HepG2 (cell line): ENCODE data around the gene TMTC4. TPM values are rescaled to one million over a fixed set of nuclear protein-coding genes. Genes with fewer than 3 reads are reported as not detected.

Experiments used
- CENPX ChIP-seq: sonication (generic); formaldehyde crosslinking; IDR thresholded peaks from 2 replicates; pipeline ENCODE4 v1.9.0; 2021; ENCODE audit warnings: mild to moderate bottlenecking, missing genetic modification reagents, moderate library complexity
- CSRNP2 ChIP-seq: sonication (generic); formaldehyde crosslinking; conservative IDR thresholded peaks from 2 replicates; pipeline ENCODE4 v1.8.0; 2022; ENCODE audit warnings: low read depth, missing genetic modification reagents
- ESRRA ChIP-seq: sonication (generic); formaldehyde crosslinking; IDR thresholded peaks from 2 replicates; pipeline ENCODE4 v1.5.1; 2020; ENCODE audit warnings: mild to moderate bottlenecking, low read depth, missing genetic modification reagents
- FOXA1 ChIP-seq, 2 experiments: fragments of 450-650 bp in 1 of 2; sonication (generic) in 1 of 2; formaldehyde crosslinking in 1 of 2; IDR thresholded peaks; 2 replicates each; pipeline versions ENCODE4 v1.4.0 to v1.6.1; 2016 to 2020; ENCODE audit warnings: missing genetic modification reagents in 1 of 2
- FOXA3 ChIP-seq: IDR thresholded peaks from 2 replicates; pipeline ENCODE4 v1.6.1; 2016; ENCODE audit warnings: missing genetic modification reagents, missing compliant biosample characterization
- IRF1 ChIP-seq: sonication (generic); formaldehyde crosslinking; IDR thresholded peaks from 2 replicates; pipeline ENCODE4 v1.4.0; 2020; ENCODE audit warnings: low read depth, mild to moderate bottlenecking, missing genetic modification reagents
- KLF12 ChIP-seq: sonication (generic); formaldehyde crosslinking; IDR thresholded peaks from 2 replicates; pipeline ENCODE4 v1.4.0; 2020; ENCODE audit warnings: missing genetic modification reagents, borderline replicate concordance
- NR2F6 ChIP-seq, 2 experiments: IDR thresholded peaks; 2 replicates each; pipeline ENCODE4 v1.6.1; 2016; ENCODE audit warnings: antibody characterized with exemption in 1 of 2, mild to moderate bottlenecking in 1 of 2
- RCOR2 ChIP-seq: IDR thresholded peaks from 2 replicates; pipeline ENCODE4 v1.6.1; 2016; ENCODE audit warnings: missing biosample characterization, missing genetic modification reagents
- SMAD9 ChIP-seq: sonication (generic); formaldehyde crosslinking; IDR thresholded peaks from 2 replicates; pipeline ENCODE4 v1.5.1; 2020; ENCODE audit warnings: mild to moderate bottlenecking, missing genetic modification reagents
- SPEN ChIP-seq: sonication (generic); formaldehyde crosslinking; IDR thresholded peaks from 2 replicates; pipeline ENCODE4 v1.5.1; 2020; ENCODE audit warnings: low read depth, mild to moderate bottlenecking, missing genetic modification reagents
- TCF7 ChIP-seq: sonication (generic); IDR thresholded peaks from 2 replicates; pipeline ENCODE4 v1.6.1; 2016; ENCODE audit warnings: antibody characterized with exemption, low read depth
- WIZ ChIP-seq: sonication (generic); formaldehyde crosslinking; IDR thresholded peaks from 2 replicates; pipeline ENCODE4 v1.5.1; 2020; ENCODE audit warnings: mild to moderate bottlenecking, missing genetic modification reagents
- YEATS4 ChIP-seq: sonication (generic); formaldehyde crosslinking; IDR thresholded peaks from 2 replicates; pipeline ENCODE4 v1.4.0; 2020; ENCODE audit warnings: missing genetic modification reagents, borderline replicate concordance
- ZNF234 ChIP-seq: sonication (generic); formaldehyde crosslinking; conservative IDR thresholded peaks from 2 replicates; pipeline ENCODE4 v1.5.1; 2020; ENCODE audit warnings: mild to moderate bottlenecking, missing genetic modification reagents
- ZNF33B ChIP-seq: sonication (generic); formaldehyde crosslinking; IDR thresholded peaks from 2 replicates; pipeline ENCODE4 v1.5.1; 2020; ENCODE audit warnings: mild to moderate bottlenecking, missing genetic modification reagents
- polyA plus RNA-seq, 8 experiments: library from polyadenylated mRNA; depleted of rRNA in 3 of 8; stranded (reverse) in 7 of 8; unstranded in 1 of 8; fragments of >200 nt; fragmentation: Illumina TruSeq in 4 of 8; extraction: Trizol in 4 of 8; gene quantifications; 2 replicates each; pipeline versions ENCODE4 v1.2.1 to v1.2.3, GENCODE V29; 2011 to 2016; ENCODE audit warnings: low read depth in 4 of 8, missing spikeins in 1 of 8, mixed read lengths in 1 of 8; ENCODE audit not compliant: insufficient read depth in 1 of 8
- total RNA-seq, 5 experiments: library from RNA; depleted of rRNA; stranded (reverse); fragments of >200 nt; fragmentation: Illumina TruSeq; extraction: Trizol; gene quantifications; 2 replicates each; pipeline ENCODE4 v1.2.3, GENCODE V29; 2016; ENCODE audit warnings: low read depth in 1 of 5
- TF ChIP-seq, protein P1 (sequence below): sonication (generic); formaldehyde crosslinking; IDR thresholded peaks from 2 replicates; pipeline ENCODE4 v1.5.0; 2020; ENCODE audit warnings: missing genetic modification reagents
- TF ChIP-seq, protein P2 (sequence below): sonication (generic); formaldehyde crosslinking; IDR thresholded peaks from 2 replicates; pipeline ENCODE4 v1.9.0; 2021; ENCODE audit warnings: mild to moderate bottlenecking, missing genetic modification reagents

Gene TMTC4
- total and polyA plus RNA-seq, 2 of the 13 experiments (the other 11 are each of a cell fraction or from before 2014, with no cell fraction given): 16.0 to 22.6 TPM

DNA sequence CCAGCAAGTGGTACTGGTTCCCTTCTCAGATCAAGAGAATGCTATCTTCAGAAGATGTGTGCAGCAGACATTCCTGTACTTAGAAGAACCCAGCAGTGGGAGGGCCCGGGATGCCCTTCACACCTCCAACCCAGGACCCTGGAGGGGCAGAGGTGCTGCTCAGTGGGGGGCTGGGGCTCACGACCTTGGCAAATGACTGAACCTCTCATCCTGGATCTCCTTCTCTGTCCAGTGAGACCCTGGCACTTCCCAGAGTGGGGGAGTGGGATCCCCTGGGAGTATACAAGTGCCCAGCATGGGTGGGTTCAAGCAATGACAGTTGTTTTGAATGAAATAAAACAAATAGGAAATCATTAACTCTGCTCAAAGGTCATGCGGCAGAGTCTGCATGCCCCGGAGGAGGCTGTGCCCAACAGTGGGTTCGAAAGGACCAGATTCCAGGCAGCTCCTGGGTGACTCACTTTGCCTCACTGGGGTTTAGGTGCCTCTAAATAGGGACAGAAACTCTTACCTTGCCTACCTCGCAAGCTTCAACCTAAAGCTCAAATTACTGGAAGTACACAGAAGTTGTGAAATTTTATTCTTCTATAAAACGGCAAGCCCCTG, 112.9 kb downstream of the TMTC4 start (continued):
- TF ChIP-seq CSRNP2 (CRISPR knock-in tag) (no peak), ESRRA (CRISPR knock-in tag) (no peak), FOXA3 (no peak), YEATS4 (no peak), ZNF234 (no peak), SMAD9 (CRISPR knock-in tag) (no peak), KLF12 (CRISPR knock-in tag) (no peak), ZNF33B (no peak), SPEN (CRISPR knock-in tag) (no peak), RCOR2 (CRISPR knock-in tag) (no peak), FOXA1 (IDR thresholded peaks at IDR 0.05) (no peak), FOXA1 (CRISPR knock-in tag; IDR thresholded peaks at IDR 0.05) (no peak), IRF1 (no peak), NR2F6 (IDR thresholded peaks at IDR 0.05) (no peak), NR2F6 (CRISPR knock-in tag; IDR thresholded peaks at IDR 0.05) (peak; percentile 40; the same call in 1 of the 2 replicates), CENPX (CRISPR knock-in tag) (no peak), WIZ (CRISPR knock-in tag) (no peak), TCF7 (no peak)
- TF ChIP-seq, protein P1, sequence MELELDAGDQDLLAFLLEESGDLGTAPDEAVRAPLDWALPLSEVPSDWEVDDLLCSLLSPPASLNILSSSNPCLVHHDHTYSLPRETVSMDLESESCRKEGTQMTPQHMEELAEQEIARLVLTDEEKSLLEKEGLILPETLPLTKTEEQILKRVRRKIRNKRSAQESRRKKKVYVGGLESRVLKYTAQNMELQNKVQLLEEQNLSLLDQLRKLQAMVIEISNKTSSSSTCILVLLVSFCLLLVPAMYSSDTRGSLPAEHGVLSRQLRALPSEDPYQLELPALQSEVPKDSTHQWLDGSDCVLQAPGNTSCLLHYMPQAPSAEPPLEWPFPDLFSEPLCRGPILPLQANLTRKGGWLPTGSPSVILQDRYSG (CRISPR knock-in tag): no peak
- TF ChIP-seq, protein P2, sequence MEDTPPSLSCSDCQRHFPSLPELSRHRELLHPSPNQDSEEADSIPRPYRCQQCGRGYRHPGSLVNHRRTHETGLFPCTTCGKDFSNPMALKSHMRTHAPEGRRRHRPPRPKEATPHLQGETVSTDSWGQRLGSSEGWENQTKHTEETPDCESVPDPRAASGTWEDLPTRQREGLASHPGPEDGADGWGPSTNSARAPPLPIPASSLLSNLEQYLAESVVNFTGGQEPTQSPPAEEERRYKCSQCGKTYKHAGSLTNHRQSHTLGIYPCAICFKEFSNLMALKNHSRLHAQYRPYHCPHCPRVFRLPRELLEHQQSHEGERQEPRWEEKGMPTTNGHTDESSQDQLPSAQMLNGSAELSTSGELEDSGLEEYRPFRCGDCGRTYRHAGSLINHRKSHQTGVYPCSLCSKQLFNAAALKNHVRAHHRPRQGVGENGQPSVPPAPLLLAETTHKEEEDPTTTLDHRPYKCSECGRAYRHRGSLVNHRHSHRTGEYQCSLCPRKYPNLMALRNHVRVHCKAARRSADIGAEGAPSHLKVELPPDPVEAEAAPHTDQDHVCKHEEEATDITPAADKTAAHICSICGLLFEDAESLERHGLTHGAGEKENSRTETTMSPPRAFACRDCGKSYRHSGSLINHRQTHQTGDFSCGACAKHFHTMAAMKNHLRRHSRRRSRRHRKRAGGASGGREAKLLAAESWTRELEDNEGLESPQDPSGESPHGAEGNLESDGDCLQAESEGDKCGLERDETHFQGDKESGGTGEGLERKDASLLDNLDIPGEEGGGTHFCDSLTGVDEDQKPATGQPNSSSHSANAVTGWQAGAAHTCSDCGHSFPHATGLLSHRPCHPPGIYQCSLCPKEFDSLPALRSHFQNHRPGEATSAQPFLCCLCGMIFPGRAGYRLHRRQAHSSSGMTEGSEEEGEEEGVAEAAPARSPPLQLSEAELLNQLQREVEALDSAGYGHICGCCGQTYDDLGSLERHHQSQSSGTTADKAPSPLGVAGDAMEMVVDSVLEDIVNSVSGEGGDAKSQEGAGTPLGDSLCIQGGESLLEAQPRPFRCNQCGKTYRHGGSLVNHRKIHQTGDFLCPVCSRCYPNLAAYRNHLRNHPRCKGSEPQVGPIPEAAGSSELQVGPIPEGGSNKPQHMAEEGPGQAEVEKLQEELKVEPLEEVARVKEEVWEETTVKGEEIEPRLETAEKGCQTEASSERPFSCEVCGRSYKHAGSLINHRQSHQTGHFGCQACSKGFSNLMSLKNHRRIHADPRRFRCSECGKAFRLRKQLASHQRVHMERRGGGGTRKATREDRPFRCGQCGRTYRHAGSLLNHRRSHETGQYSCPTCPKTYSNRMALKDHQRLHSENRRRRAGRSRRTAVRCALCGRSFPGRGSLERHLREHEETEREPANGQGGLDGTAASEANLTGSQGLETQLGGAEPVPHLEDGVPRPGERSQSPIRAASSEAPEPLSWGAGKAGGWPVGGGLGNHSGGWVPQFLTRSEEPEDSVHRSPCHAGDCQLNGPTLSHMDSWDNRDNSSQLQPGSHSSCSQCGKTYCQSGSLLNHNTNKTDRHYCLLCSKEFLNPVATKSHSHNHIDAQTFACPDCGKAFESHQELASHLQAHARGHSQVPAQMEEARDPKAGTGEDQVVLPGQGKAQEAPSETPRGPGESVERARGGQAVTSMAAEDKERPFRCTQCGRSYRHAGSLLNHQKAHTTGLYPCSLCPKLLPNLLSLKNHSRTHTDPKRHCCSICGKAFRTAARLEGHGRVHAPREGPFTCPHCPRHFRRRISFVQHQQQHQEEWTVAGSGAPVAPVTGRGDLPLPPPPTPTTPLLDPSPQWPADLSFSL (CRISPR knock-in tag): no peak
